ENCODE measurements around the gene RDX.
A peak's percentile ranks its signal among the peaks of the same experiment; 100 is the strongest.

RDX gene

GRCh38 chr11:110323786-110324185 lies 27.4 kb upstream of the RDX start:
- no peak for TF ChIP-seq FOXM1 (IDR thresholded peaks at IDR 0.05; ENCODE audit: borderline replicate concordance, low read depth)
- TF ChIP-seq ZBTB7A (IDR thresholded peaks at IDR 0.05; ENCODE audit: low read depth) = no peak
- TF ChIP-seq EP300 (IDR thresholded peaks at IDR 0.05; ENCODE audit: borderline replicate concordance) = no peak
- TF ChIP-seq TEAD4 (IDR thresholded peaks at IDR 0.05) = no peak
- no peak for TF ChIP-seq RAD21 (IDR thresholded peaks at IDR 0.05; ENCODE audit: low read depth)
- TF ChIP-seq CEBPB (IDR thresholded peaks at IDR 0.05) = no peak
- TF ChIP-seq NFIC (IDR thresholded peaks at IDR 0.05) = no peak
- TF ChIP-seq MAX (IDR thresholded peaks at IDR 0.05) = no peak
- TF ChIP-seq USF1 (IDR thresholded peaks at IDR 0.05) = no peak
- no peak for TF ChIP-seq TCF12 (IDR thresholded peaks at IDR 0.05; ENCODE audit: low read depth)
- TF ChIP-seq CREB1 (IDR thresholded peaks at IDR 0.05; ENCODE audit: low read depth) = no peak

- no peak for TF ChIP-seq FOXM1 (IDR thresholded peaks at IDR 0.05; ENCODE audit: borderline replicate concordance, low read depth)
- no peak for TF ChIP-seq CEBPB (IDR thresholded peaks at IDR 0.05)
- no peak for TF ChIP-seq EGR1 (IDR thresholded peaks at IDR 0.05)
- TF ChIP-seq TEAD4 (IDR thresholded peaks at IDR 0.05) = no peak
- TF ChIP-seq TCF12 (IDR thresholded peaks at IDR 0.05; ENCODE audit: low read depth) = no peak
- TF ChIP-seq ZBTB7A (IDR thresholded peaks at IDR 0.05; ENCODE audit: low read depth) = no peak
- no peak for TF ChIP-seq NFIC (IDR thresholded peaks at IDR 0.05)
- no peak for TF ChIP-seq RAD21 (IDR thresholded peaks at IDR 0.05; ENCODE audit: low read depth)
- no peak for TF ChIP-seq TAF1 (IDR thresholded peaks at IDR 0.05; ENCODE audit: low read depth)
- no peak for TF ChIP-seq EP300 (IDR thresholded peaks at IDR 0.05; ENCODE audit: borderline replicate concordance)
These were observed 23.1 kb upstream of the RDX start for GRCh38 chr11:110319501-110319900.

- TF ChIP-seq CEBPB (IDR thresholded peaks at IDR 0.05) = no peak
- no peak for TF ChIP-seq ZBTB7A (IDR thresholded peaks at IDR 0.05; ENCODE audit: low read depth)
- no peak for TF ChIP-seq EGR1 (IDR thresholded peaks at IDR 0.05)
- TF ChIP-seq MAX (IDR thresholded peaks at IDR 0.05) = no peak
- TF ChIP-seq CREB1 (IDR thresholded peaks at IDR 0.05; ENCODE audit: low read depth) = no peak
- no peak for TF ChIP-seq REST (IDR thresholded peaks at IDR 0.05; ENCODE audit: low read depth)
- no peak for TF ChIP-seq TAF1 (IDR thresholded peaks at IDR 0.05; ENCODE audit: low read depth)
- no peak for TF ChIP-seq FOXM1 (IDR thresholded peaks at IDR 0.05; ENCODE audit: borderline replicate concordance, low read depth)
- TF ChIP-seq YY1 (IDR thresholded peaks at IDR 0.05; ENCODE audit: low read depth) = no peak
- no peak for TF ChIP-seq TCF12 (IDR thresholded peaks at IDR 0.05; ENCODE audit: low read depth)
- no peak for TF ChIP-seq EP300 (IDR thresholded peaks at IDR 0.05; ENCODE audit: borderline replicate concordance)
- TF ChIP-seq RAD21 (IDR thresholded peaks at IDR 0.05; ENCODE audit: low read depth) = no peak
These were observed 22.4 kb upstream of the RDX start for GRCh38 chr11:110318638-110319404.

GRCh38 chr11:110317516-110317932 lies 21.1 kb upstream of the RDX start:
- TF ChIP-seq FOXM1 (IDR thresholded peaks at IDR 0.05; ENCODE audit: borderline replicate concordance, low read depth) (no peak), TEAD4 (IDR thresholded peaks at IDR 0.05) (no peak), TAF1 (IDR thresholded peaks at IDR 0.05; ENCODE audit: low read depth) (no peak), TCF12 (IDR thresholded peaks at IDR 0.05; ENCODE audit: low read depth) (no peak; the same call in 1 of the 2 replicates), EP300 (IDR thresholded peaks at IDR 0.05; ENCODE audit: borderline replicate concordance) (peak; percentile 37; the same call in 1 of the 2 replicates), EGR1 (IDR thresholded peaks at IDR 0.05) (no peak), RAD21 (IDR thresholded peaks at IDR 0.05; ENCODE audit: low read depth) (no peak), REST (IDR thresholded peaks at IDR 0.05; ENCODE audit: low read depth) (no peak), NFIC (IDR thresholded peaks at IDR 0.05) (peak; percentile 89), YY1 (IDR thresholded peaks at IDR 0.05; ENCODE audit: low read depth) (no peak), CEBPB (IDR thresholded peaks at IDR 0.05) (peak; percentile 49; the same call in 1 of the 2 replicates)

- no peak for TF ChIP-seq FOXM1 (IDR thresholded peaks at IDR 0.05; ENCODE audit: borderline replicate concordance, low read depth)
- TF ChIP-seq EP300 (IDR thresholded peaks at IDR 0.05; ENCODE audit: borderline replicate concordance) = no peak
- TF ChIP-seq USF1 (IDR thresholded peaks at IDR 0.05) = no peak
- TF ChIP-seq TEAD4 (IDR thresholded peaks at IDR 0.05) = no peak
- no peak for TF ChIP-seq YY1 (IDR thresholded peaks at IDR 0.05; ENCODE audit: low read depth)
- TF ChIP-seq CREB1 (IDR thresholded peaks at IDR 0.05; ENCODE audit: low read depth) = no peak
- TF ChIP-seq TAF1 (IDR thresholded peaks at IDR 0.05; ENCODE audit: low read depth) = no peak
- TF ChIP-seq NFIC (IDR thresholded peaks at IDR 0.05) = no peak
- no peak for TF ChIP-seq ZBTB7A (IDR thresholded peaks at IDR 0.05; ENCODE audit: low read depth)
- TF ChIP-seq TCF12 (IDR thresholded peaks at IDR 0.05; ENCODE audit: low read depth) = no peak
- no peak for TF ChIP-seq MAX (IDR thresholded peaks at IDR 0.05)
- TF ChIP-seq EGR1 (IDR thresholded peaks at IDR 0.05) = no peak
- TF ChIP-seq REST (IDR thresholded peaks at IDR 0.05; ENCODE audit: low read depth) = no peak
- TF ChIP-seq CEBPB (IDR thresholded peaks at IDR 0.05) = no peak
- TF ChIP-seq RAD21 (IDR thresholded peaks at IDR 0.05; ENCODE audit: low read depth) = no peak
These were observed 18.1 kb upstream of the RDX start for GRCh38 chr11:110314366-110315095.
